ENCODE results near the gene PODXL2.

PODXL2 gene

GRCh38 chr3:127711896-127712295 is 82.9 kb downstream of the PODXL2 start:
- DNase-seq, result no peak

- no peak for DNase-seq
Measured at GRCh38 chr3:127712461-127712860, 83.5 kb downstream of the PODXL2 start.

GRCh38 chr3:127712881-127713771 is 84.1 kb downstream of the PODXL2 start:
- DNase-seq, result no peak

GRCh38 chr3:127714125-127714571 is 85.2 kb downstream of the PODXL2 start:
- no peak for DNase-seq

GRCh38 chr3:127714866-127715265 is 85.9 kb downstream of the PODXL2 start:
- DNase-seq, result no peak

- DNase-seq, result no peak
Measured at GRCh38 chr3:127715532-127715931, 86.5 kb downstream of the PODXL2 start.

GRCh38 chr3:127716384-127716783 is 87.4 kb downstream of the PODXL2 start:
- no peak for DNase-seq

GRCh38 chr3:127717357-127718244 is 88.6 kb downstream of the PODXL2 start:
- peak; percentile 86 for DNase-seq

- no peak for DNase-seq
Measured at GRCh38 chr3:127718245-127718915, 89.4 kb downstream of the PODXL2 start.

GRCh38 chr3:127718916-127719290 is 89.9 kb downstream of the PODXL2 start:
- no peak for DNase-seq

GRCh38 chr3:127719369-127719768 is 90.4 kb downstream of the PODXL2 start:
- DNase-seq, result no peak

GRCh38 chr3:127720161-127720823 is 91.3 kb downstream of the PODXL2 start:
- no peak for DNase-seq

GRCh38 chr3:127720985-127721935 is 92.3 kb downstream of the PODXL2 start:
- no peak for DNase-seq

- DNase-seq, result no peak
Measured at GRCh38 chr3:127722091-127722784, 93.3 kb downstream of the PODXL2 start.

All from fibroblast of upper back skin (primary cell).